Measurements from ENCODE around the gene MMD.

MMD gene

GRCh38 chr17:55350825-55351205 lies 70.8 kb downstream of the MMD start:
- DNase-seq: no peak

- DNase-seq: peak; percentile 48
Observed at GRCh38 chr17:55348749-55349354, 72.8 kb downstream of the MMD start.

DNA sequence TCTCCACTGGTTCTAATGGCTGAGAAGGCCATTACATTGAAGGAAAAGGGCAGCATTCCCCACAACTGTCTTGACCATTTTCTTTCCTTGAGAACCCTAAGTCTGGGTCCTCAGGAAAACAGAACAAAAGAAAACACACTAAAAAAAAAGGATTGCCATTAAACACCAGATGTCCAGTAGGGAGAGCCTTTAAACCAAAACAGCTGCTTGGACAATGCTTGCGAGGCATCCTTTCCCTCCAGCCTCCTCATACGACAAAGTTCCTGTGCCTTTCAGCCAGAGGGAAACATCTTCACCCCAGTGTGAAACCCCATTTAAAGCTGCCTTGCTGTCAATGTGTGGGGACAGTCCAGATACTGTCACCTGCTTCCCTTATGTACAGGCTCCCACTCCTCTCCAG lies 74.3 kb downstream of the MMD start:
- no peak for DNase-seq

- no peak for DNase-seq
Observed at GRCh38 chr17:55346658-55347057, 75.0 kb downstream of the MMD start.

DNA sequence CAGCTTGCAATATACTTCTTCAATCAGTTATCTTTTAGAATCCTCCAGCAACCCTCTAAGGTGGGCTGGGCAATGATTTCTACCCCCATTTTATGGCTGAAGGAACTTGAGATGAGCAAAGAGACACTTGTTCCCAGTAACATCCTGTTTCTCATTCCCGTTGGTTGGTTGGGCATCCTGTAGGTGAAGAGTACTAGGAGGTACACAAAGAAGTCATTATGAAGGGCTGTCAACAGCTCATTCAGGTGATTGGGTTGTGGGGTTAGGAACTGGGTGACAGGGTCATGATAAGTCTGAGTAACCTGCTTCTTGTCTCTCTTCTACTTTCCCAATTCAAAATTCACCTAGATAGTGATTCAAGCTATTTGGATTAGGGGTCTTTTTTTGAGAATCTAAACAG lies 76.5 kb downstream of the MMD start:
- no peak for DNase-seq

- DNase-seq: no peak
Observed at GRCh38 chr17:55344514-55344997, 77.1 kb downstream of the MMD start.

DNA sequence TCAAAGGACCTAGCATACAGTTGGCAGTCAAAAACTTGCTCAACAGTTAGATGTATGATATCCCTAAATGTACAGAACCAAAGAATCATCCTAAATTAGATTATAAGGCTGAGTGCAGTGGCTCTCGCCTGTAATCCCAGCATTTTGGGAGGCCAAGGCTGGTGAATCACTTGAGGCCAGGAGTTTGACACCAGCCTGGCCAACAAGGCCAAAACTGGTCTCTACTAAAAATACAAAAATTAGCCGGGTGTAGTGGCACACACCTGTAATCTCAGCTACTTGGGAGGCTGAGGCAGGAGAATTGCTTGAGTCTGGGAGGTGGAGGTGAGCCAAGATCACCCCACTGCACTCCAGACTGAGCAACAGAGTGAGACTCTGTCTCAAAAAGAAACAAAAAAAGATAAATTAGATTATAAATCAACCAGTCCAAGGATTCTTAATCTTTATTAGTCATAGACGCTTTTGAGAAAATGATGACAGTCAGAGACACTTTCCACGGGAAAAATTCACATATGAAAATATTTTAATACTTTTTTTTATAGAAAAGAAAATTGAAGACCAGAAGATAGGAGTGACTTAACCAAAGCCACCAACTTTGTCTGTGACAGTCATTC lies 77.6 kb downstream of the MMD start:
- no peak for DNase-seq

DNA sequence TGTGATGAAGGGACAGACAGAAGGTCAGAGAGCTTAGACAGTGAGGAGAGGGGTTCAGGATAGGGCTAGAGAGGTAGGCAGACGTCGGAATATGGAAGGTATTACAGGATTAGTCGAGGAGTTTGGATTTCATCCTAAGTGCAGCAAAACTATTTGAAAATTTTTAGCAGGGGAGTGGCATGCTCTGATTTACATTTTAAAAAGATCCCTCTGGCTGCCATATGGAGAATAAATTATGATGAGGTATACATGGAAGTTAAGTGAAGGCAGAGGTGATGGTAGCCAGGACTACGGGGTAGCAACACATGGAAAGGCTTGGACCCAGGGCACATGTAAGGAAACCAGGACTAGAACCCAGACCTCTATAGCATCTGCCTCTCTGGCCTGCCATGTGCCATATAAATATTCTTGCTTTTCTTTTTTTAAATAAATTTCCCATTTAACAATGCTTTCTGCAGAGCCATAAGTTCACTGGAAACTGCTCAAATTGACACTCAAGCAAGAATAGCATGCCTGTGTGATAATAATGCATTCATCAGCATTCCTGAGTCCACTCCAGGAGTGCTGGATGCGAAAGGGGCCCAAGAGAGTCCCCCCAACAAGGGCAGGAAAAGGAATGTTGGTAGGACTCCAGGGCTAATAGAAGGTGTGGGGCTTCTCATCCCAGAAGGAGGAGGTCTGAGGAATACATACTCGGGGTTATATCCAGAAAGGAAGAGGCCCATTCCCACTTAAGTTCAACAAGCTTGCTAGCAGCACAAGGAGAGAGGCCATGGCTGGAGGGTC lies 78.6 kb downstream of the MMD start:
- DNase-seq: no peak
